ENCODE measurements around the gene SOAT1.

- no peak for TF ChIP-seq CTCF (IDR thresholded peaks at IDR 0.05; ENCODE audit: poor library complexity)
- TF ChIP-seq EZH2 (IDR thresholded peaks at IDR 0.05; ENCODE audit: borderline replicate concordance), result no peak
These were observed 49.3 kb downstream of the SOAT1 start for GRCh38 chr1:179342740-179343404.

Measured in hepatocyte (in vitro differentiated cells).